Stomach (tissue), 4 donors: Measurements from ENCODE around the gene TCOF1.

Experiments used
- POLR2A ChIP-seq, 4 donors: fragments of 450-650 bp; IDR thresholded peaks; one replicate each; pipeline ENCODE4 v1.6.1; 2016; ENCODE audit warnings: antibody characterized with exemption in 4 of 4, control low read depth in 2 of 4, mild to moderate bottlenecking in 1 of 4, moderate library complexity in 1 of 4
- TF ChIP-seq, protein P1 (sequence below), 7 experiments: fragments of 450-650 bp in 4 of 7; fragments of 200-600 bp in 3 of 7; sonication (generic) in 3 of 7; IDR thresholded peaks; one replicate each; pipeline ENCODE4 v1.5.1; 2016 to 2019; ENCODE audit warnings: antibody characterized with exemption in 7 of 7, control low read depth in 2 of 7, mild to moderate bottlenecking in 1 of 7

DNA sequence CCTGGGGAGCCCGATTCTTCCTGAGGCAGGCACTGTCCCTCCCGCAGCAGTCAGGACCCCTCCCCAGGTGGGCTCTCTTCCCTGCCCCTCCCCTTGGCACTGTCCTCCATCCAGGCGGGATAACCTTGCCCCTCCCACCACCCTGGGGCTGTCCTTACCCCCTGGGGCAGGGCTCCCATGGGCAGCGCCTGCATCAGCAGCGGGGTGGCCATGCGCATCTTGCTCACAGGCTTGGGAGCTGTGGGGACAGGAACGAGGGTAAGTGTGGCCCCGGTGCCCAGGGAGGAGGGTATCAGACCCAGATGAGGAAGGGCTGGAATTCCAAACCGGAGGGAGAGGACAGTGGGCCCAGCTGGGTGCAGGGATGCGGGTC, 49.2 kb downstream of the TCOF1 start:
- TF ChIP-seq, protein P1, sequence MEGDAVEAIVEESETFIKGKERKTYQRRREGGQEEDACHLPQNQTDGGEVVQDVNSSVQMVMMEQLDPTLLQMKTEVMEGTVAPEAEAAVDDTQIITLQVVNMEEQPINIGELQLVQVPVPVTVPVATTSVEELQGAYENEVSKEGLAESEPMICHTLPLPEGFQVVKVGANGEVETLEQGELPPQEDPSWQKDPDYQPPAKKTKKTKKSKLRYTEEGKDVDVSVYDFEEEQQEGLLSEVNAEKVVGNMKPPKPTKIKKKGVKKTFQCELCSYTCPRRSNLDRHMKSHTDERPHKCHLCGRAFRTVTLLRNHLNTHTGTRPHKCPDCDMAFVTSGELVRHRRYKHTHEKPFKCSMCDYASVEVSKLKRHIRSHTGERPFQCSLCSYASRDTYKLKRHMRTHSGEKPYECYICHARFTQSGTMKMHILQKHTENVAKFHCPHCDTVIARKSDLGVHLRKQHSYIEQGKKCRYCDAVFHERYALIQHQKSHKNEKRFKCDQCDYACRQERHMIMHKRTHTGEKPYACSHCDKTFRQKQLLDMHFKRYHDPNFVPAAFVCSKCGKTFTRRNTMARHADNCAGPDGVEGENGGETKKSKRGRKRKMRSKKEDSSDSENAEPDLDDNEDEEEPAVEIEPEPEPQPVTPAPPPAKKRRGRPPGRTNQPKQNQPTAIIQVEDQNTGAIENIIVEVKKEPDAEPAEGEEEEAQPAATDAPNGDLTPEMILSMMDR (IDR thresholded peaks at IDR 0.05) = no peak
- no peak for TF ChIP-seq POLR2A (IDR thresholded peaks at IDR 0.05)
